ENCODE data around the gene MGAT3.

MGAT3 gene

GRCh38 chr22:39529487-39529851, 72.7 kb downstream of the MGAT3 start:
- no peak for DNase-seq (ENCODE audit: low spot score)

GRCh38 chr22:39530116-39530515, 73.3 kb downstream of the MGAT3 start:
- no peak for DNase-seq (ENCODE audit: low spot score)

- DNase-seq (ENCODE audit: low spot score): peak; percentile 67
Observed at GRCh38 chr22:39530692-39531331, 74.0 kb downstream of the MGAT3 start.

GRCh38 chr22:39532215-39533073, 75.6 kb downstream of the MGAT3 start, which contains the start of gene RPS19BP1:
Gene RPS19BP1 (minus strand): TSS chr22:39532748. CDS start chr22:39532738, 10 bp downstream.
- peak; percentile 100 for DNase-seq (ENCODE audit: low spot score)

- DNase-seq (ENCODE audit: low spot score): no peak
Observed at GRCh38 chr22:39534092-39534506, 77.3 kb downstream of the MGAT3 start.

- peak; percentile 86 for DNase-seq (ENCODE audit: low spot score)
Observed at GRCh38 chr22:39534591-39535356, 78.0 kb downstream of the MGAT3 start.

- no peak for DNase-seq (ENCODE audit: low spot score)
Observed at GRCh38 chr22:39535357-39535725, 78.5 kb downstream of the MGAT3 start.

GRCh38 chr22:39535831-39536449, 79.1 kb downstream of the MGAT3 start:
- no peak for DNase-seq (ENCODE audit: low spot score)

- DNase-seq (ENCODE audit: low spot score): no peak
Observed at GRCh38 chr22:39536711-39537110, 79.9 kb downstream of the MGAT3 start.

GRCh38 chr22:39537975-39538374, 81.2 kb downstream of the MGAT3 start:
- DNase-seq (ENCODE audit: low spot score): no peak
